ENCODE measurements around the gene ABCC1.

DNA sequence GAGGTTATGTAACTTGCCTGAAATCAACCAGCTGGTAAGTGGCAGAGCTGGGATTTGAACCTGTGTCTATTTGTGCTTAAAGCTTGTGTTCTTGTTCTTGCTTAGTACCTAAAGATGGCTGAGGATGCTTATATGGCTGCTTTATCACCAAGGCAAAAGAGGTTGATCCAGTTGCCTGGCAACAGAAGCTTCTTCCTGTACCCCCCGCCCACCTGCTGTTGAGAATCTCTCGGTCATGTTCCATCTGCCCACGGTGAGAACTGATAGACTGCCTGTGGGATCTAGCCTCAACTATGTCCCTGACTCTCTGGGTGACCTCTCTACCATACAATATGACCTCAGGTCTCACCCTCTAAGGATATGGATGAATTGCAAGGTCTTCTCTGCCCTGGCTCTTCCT, 213.2 kb downstream of the ABCC1 start:
- TF ChIP-seq YY1 (IDR thresholded peaks at IDR 0.05; ENCODE audit: insufficient read depth, insufficient read length) (no peak), ZNF274 (IDR thresholded peaks at IDR 0.05; ENCODE audit: low read depth, low read length) (no peak), SUZ12 (IDR thresholded peaks at IDR 0.05; ENCODE audit: extremely low read depth, insufficient read depth, insufficient read length) (no peak)

Measured in NT2/D1 (cell line).